Type B pancreatic cell (in vitro differentiated cells): Measurements from ENCODE around the gene GPR161. TPM values are rescaled to one million over a fixed set of nuclear protein-coding genes. Genes with fewer than 3 reads are reported as not detected.

Experiments used
- DNase-seq: peaks from one replicate; pipeline ENCODE4 v3.0.0; 2021; ENCODE audit warnings: mixed read lengths; ENCODE audit not compliant: unreplicated experiment; ENCODE audit errors: extremely low spot score
- H3K27ac Mint-ChIP-seq: 2 replicates; pipeline ENCODE4 v1.8.0; 2021; ENCODE audit warnings: mild to moderate bottlenecking, mixed read lengths
- H3K27me3 Mint-ChIP-seq: 2 replicates; pipeline ENCODE4 v1.8.0; 2021; ENCODE audit warnings: mixed read lengths
- H3K36me3 Mint-ChIP-seq: 2 replicates; pipeline ENCODE4 v1.8.0; 2021; ENCODE audit warnings: mixed read lengths
- H3K4me1 Mint-ChIP-seq: one replicate; pipeline ENCODE4 v1.8.0; 2021; ENCODE audit warnings: mixed read lengths; ENCODE audit not compliant: unreplicated experiment
- H3K4me3 Mint-ChIP-seq: 2 replicates; pipeline ENCODE4 v1.8.0; 2021; ENCODE audit warnings: mild to moderate bottlenecking, mixed read lengths
- H3K9me3 Mint-ChIP-seq: 2 replicates; pipeline ENCODE4 v1.8.0; 2021; ENCODE audit warnings: mixed read lengths
- CTCF ChIP-seq: fragments of 200-600 bp; sonication (generic); conservative IDR thresholded peaks from 2 replicates; pipeline ENCODE4 v1.5.0; 2021; ENCODE audit warnings: antibody characterized with exemption, mild to moderate bottlenecking
- total RNA-seq: library from RNA; stranded (reverse); gene quantifications from 2 replicates; pipeline ENCODE4 v1.2.1, GENCODE V29; 2021; ENCODE audit warnings: low replicate concordance

Gene GPR161
- total RNA-seq, 1 donor from 2014 or later: 32.6 TPM

- Mint-ChIP-seq H3K4me3 (no peak overlapping the region), H3K4me1 (peaks cover 4% of the 10 kb centered on the region), H3K27me3 (no peaks in the 10 kb centered on the region), H3K27ac (no peak overlapping the region), H3K9me3 (no peaks in the 10 kb centered on the region), H3K36me3 (peaks cover 26% of the 10 kb centered on the region)
- no peak for DNase-seq
- TF ChIP-seq CTCF: no peak
Observed at GRCh38 chr1:168097921-168098528, 38.7 kb downstream of the GPR161 start.

GRCh38 chr1:168096296-168097165 is 40.2 kb downstream of the GPR161 start:
- H3K9me3 Mint-ChIP-seq: no peaks in the 10 kb centered on the region
- H3K4me3 Mint-ChIP-seq: no peak overlapping the region
- no peaks in the 10 kb centered on the region for H3K27me3 Mint-ChIP-seq
- DNase-seq: no peak
- H3K4me1 Mint-ChIP-seq: peaks cover 4% of the 10 kb centered on the region
- H3K27ac Mint-ChIP-seq: no peak overlapping the region
- no peak for TF ChIP-seq CTCF
- peaks cover 22% of the 10 kb centered on the region for H3K36me3 Mint-ChIP-seq

- Mint-ChIP-seq H3K27ac (no peak overlapping the region), H3K36me3 (peaks cover 22% of the 10 kb centered on the region), H3K4me1 (peaks cover 4% of the 10 kb centered on the region), H3K27me3 (no peaks in the 10 kb centered on the region), H3K4me3 (no peak overlapping the region), H3K9me3 (no peaks in the 10 kb centered on the region)
- TF ChIP-seq CTCF: no peak
- DNase-seq: no peak
Observed at GRCh38 chr1:168095476-168095875, 41.3 kb downstream of the GPR161 start.

GRCh38 chr1:168093616-168094015 is 43.1 kb downstream of the GPR161 start:
- TF ChIP-seq CTCF: no peak
- peaks cover 20% of the 10 kb centered on the region for H3K36me3 Mint-ChIP-seq
- no peaks in the 10 kb centered on the region for H3K4me1 Mint-ChIP-seq
- no peak overlapping the region for H3K4me3 Mint-ChIP-seq
- H3K9me3 Mint-ChIP-seq: no peaks in the 10 kb centered on the region
- H3K27ac Mint-ChIP-seq: no peak overlapping the region
- H3K27me3 Mint-ChIP-seq: no peaks in the 10 kb centered on the region
- DNase-seq: no peak

GRCh38 chr1:168092566-168093355 is 44.0 kb downstream of the GPR161 start:
- Mint-ChIP-seq H3K27me3 (no peaks in the 10 kb centered on the region), H3K9me3 (no peaks in the 10 kb centered on the region), H3K4me1 (no peaks in the 10 kb centered on the region), H3K4me3 (no peak overlapping the region), H3K36me3 (peaks cover 23% of the 10 kb centered on the region), H3K27ac (no peak overlapping the region)
- TF ChIP-seq CTCF: peak; percentile 17
- DNase-seq: no peak
